SU-DHL-6 (cell line): ENCODE measurements around the gene DDAH2.

Source experiments
- EZH2phosphoT487 ChIP-seq: fragments of 200-600 bp; sonication (generic), shearing (Covaris generic); conservative IDR thresholded peaks from 2 replicates; pipeline ENCODE4 v1.6.1; 2018; ENCODE audit warnings: mild to moderate bottlenecking, antibody characterized with exemption, low read length, moderate library complexity, mixed read lengths
- TF ChIP-seq, protein P1 (sequence below): fragments of 200-600 bp; sonication (generic); IDR thresholded peaks from one replicate; pipeline ENCODE4 v1.5.1; 2017; ENCODE audit warnings: antibody characterized with exemption, mild to moderate bottlenecking, low read length, moderate library complexity; ENCODE audit not compliant: insufficient read depth, poor library complexity, severe bottlenecking

- TF ChIP-seq, protein P1, sequence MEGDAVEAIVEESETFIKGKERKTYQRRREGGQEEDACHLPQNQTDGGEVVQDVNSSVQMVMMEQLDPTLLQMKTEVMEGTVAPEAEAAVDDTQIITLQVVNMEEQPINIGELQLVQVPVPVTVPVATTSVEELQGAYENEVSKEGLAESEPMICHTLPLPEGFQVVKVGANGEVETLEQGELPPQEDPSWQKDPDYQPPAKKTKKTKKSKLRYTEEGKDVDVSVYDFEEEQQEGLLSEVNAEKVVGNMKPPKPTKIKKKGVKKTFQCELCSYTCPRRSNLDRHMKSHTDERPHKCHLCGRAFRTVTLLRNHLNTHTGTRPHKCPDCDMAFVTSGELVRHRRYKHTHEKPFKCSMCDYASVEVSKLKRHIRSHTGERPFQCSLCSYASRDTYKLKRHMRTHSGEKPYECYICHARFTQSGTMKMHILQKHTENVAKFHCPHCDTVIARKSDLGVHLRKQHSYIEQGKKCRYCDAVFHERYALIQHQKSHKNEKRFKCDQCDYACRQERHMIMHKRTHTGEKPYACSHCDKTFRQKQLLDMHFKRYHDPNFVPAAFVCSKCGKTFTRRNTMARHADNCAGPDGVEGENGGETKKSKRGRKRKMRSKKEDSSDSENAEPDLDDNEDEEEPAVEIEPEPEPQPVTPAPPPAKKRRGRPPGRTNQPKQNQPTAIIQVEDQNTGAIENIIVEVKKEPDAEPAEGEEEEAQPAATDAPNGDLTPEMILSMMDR: no peak
- TF ChIP-seq EZH2phosphoT487: no peak
Observed at GRCh38 chr6:31740397-31741223, 11.5 kb upstream of the DDAH2 start.
